CD14-positive monocyte (primary cell): ENCODE measurements around the gene KCNN3. TPM values are rescaled to one million over a fixed set of nuclear protein-coding genes. Genes with fewer than 3 reads are reported as not detected.

Experiments used
- DNase-seq, 3 donors: peaks; one replicate each; pipeline ENCODE4 v3.0.0-alpha.2; 2011 to 2022
- H2AFZ ChIP-seq: 2 replicates; pipeline ENCODE4 v1.6.0; 2012; ENCODE audit warnings: mild to moderate bottlenecking, low read depth, low read length, inconsistent platforms; ENCODE audit not compliant: insufficient read depth, poor library complexity, severe bottlenecking
- H3K27ac ChIP-seq, 2 donors: 1 replicate in 1 of 2; 2 replicates in 1 of 2; pipeline ENCODE4 v1.5.1; 2012 to 2013; ENCODE audit warnings: low read length in 2 of 2, control low read depth in 1 of 2, inconsistent platforms in 1 of 2, low read depth in 1 of 2, mild to moderate bottlenecking in 1 of 2
- H3K27me3 ChIP-seq, 2 donors: one replicate each; pipeline versions ENCODE4 v1.6.0 to v1.6.1; 2011 to 2013; ENCODE audit warnings: low read length in 2 of 2; ENCODE audit not compliant: control insufficient read depth in 2 of 2, insufficient read depth in 2 of 2
- H3K36me3 ChIP-seq, 2 donors: replicated peaks in 1 of 2; 1 replicate in 1 of 2; 2 replicates in 1 of 2; pipeline versions ENCODE4 v1.5.1 to v1.6.1; 2012 to 2013; ENCODE audit warnings: low read length in 2 of 2, control low read depth in 1 of 2, inconsistent platforms in 1 of 2, mild to moderate bottlenecking in 1 of 2; ENCODE audit not compliant: insufficient read depth in 2 of 2, control insufficient read depth in 1 of 2
- H3K4me1 ChIP-seq, 2 donors: 1 replicate in 1 of 2; 2 replicates in 1 of 2; pipeline versions ENCODE4 v1.5.1 to v1.6.1; 2012 to 2013; ENCODE audit warnings: low read length in 2 of 2, control low read depth in 1 of 2, inconsistent platforms in 1 of 2, mild to moderate bottlenecking in 1 of 2, moderate library complexity in 1 of 2; ENCODE audit not compliant: insufficient read depth in 2 of 2, control insufficient read depth in 1 of 2
- H3K4me2 ChIP-seq: replicated peaks from 2 replicates; pipeline ENCODE3; 2012; ENCODE audit warnings: low read length, moderate library complexity, mild to moderate bottlenecking; ENCODE audit not compliant: poor library complexity, severe bottlenecking; ENCODE audit errors: extremely low read depth
- H3K4me3 ChIP-seq, 3 experiments: fragments of 200-600 bp in 1 of 3; sonication (generic) in 1 of 3; replicated peaks in 1 of 3; 1 replicate in 2 of 3; 2 replicates in 1 of 3; pipeline ENCODE4 v1.5.1; 2011 to 2013; ENCODE audit warnings: low read length in 3 of 3, mild to moderate bottlenecking in 3 of 3, control low read depth in 2 of 3, low read depth in 2 of 3, inconsistent platforms in 1 of 3, moderate library complexity in 1 of 3
- H3K79me2 ChIP-seq: 2 replicates; pipeline ENCODE4 v1.6.0; 2012; ENCODE audit warnings: mild to moderate bottlenecking, control low read depth, inconsistent platforms, low read length, moderate library complexity; ENCODE audit not compliant: insufficient read depth
- H3K9ac ChIP-seq: 2 replicates; pipeline ENCODE4 v1.6.0; 2017; ENCODE audit warnings: low read length, mild to moderate bottlenecking; ENCODE audit not compliant: insufficient read depth, poor library complexity, severe bottlenecking
- H3K9me3 ChIP-seq, 2 donors: replicated peaks in 1 of 2; 1 replicate in 1 of 2; 2 replicates in 1 of 2; pipeline versions ENCODE4 v1.5.1 to v1.6.1; 2012 to 2013; ENCODE audit warnings: low read length in 2 of 2, control low read depth in 1 of 2; ENCODE audit not compliant: control insufficient read depth in 1 of 2, insufficient read depth in 1 of 2
- H4K20me1 ChIP-seq: 2 replicates; pipeline ENCODE4 v1.6.0; 2012; ENCODE audit warnings: mild to moderate bottlenecking, low read length, control low read depth, moderate library complexity; ENCODE audit not compliant: insufficient read depth
- H3K27ac Mint-ChIP-seq, 7 donors: one replicate each; pipeline ENCODE4 v1.8.0; 2020; ENCODE audit warnings: mild to moderate bottlenecking in 7 of 7, mixed read lengths in 7 of 7, moderate library complexity in 6 of 7, inconsistent platforms in 2 of 7
- H3K27me3 Mint-ChIP-seq, 3 donors: one replicate each; pipeline ENCODE4 v1.8.0; 2021 to 2022; ENCODE audit warnings: low read depth in 3 of 3, mild to moderate bottlenecking in 3 of 3, mixed read lengths in 3 of 3, moderate library complexity in 3 of 3, inconsistent platforms in 1 of 3
- H3K36me3 Mint-ChIP-seq, 2 donors: one replicate each; pipeline ENCODE4 v1.8.0; 2020; ENCODE audit warnings: mixed read lengths in 2 of 2, inconsistent platforms in 1 of 2, mild to moderate bottlenecking in 1 of 2
- H3K4me1 Mint-ChIP-seq: one replicate; pipeline ENCODE4 v1.8.0; 2020; ENCODE audit warnings: mild to moderate bottlenecking, mixed read lengths
- H3K4me3 Mint-ChIP-seq, 2 donors: one replicate each; pipeline ENCODE4 v1.8.0; 2020; ENCODE audit warnings: mild to moderate bottlenecking in 2 of 2, mixed read lengths in 2 of 2, moderate library complexity in 1 of 2
- H3K9me3 Mint-ChIP-seq, 7 donors: one replicate each; pipeline ENCODE4 v1.8.0; 2020 to 2022; ENCODE audit warnings: mixed read lengths in 7 of 7, mild to moderate bottlenecking in 6 of 7, moderate library complexity in 6 of 7, inconsistent platforms in 2 of 7
- CTCF ChIP-seq: fragments of 200-600 bp; IDR thresholded peaks from one replicate; pipeline ENCODE4 v1.8.0; 2022; ENCODE audit warnings: antibody characterized with exemption, mild to moderate bottlenecking
- WGBS: methylation state at CpG from one replicate; pipeline ENCODE4 v1.1.5; 2013; ENCODE audit warnings: missing lambda C conversion rate; ENCODE audit not compliant: insufficient coverage; 5-methylcytosine and 5-hydroxymethylcytosine counted together
- intact Hi-C, 2 donors: fragments of 100-400 bp; cut with micrococcal nuclease; formaldehyde crosslinking; loops; one replicate each; pipeline versions ENCODE4 v1.15.0 to v1.15.1; 2023
- polyA plus RNA-seq, 3 donors: library from polyadenylated mRNA; depleted of rRNA in 1 of 3; unstranded in 2 of 3; stranded (reverse) in 1 of 3; fragments of 300-500 nt in 2 of 3; fragments of >200 nt in 1 of 3; fragmentation: Illumina TruSeq in 2 of 3; gene quantifications; 1 replicate in 2 of 3; 2 replicates in 1 of 3; pipeline ENCODE4 v1.2.3, GENCODE V29; 2012 to 2021

KCNN3 gene
- polyA plus RNA-seq, 3 donors = not detected

GRCh38 chr1:154876842-154877369, 6.8 kb upstream of the KCNN3 start:
- Histone ChIP-seq H3K9ac (no peak overlapping the region), H3K27ac (no peak overlapping the region), H3K4me1 (no peaks in the 10 kb centered on the region), H3K36me3 (no peaks in the 10 kb centered on the region), H2AFZ (no peak overlapping the region), H3K9me3 (no peaks in the 10 kb centered on the region), H3K4me2 (no peak overlapping the region), H4K20me1 (no peaks in the 10 kb centered on the region), H3K79me2 (no peaks in the 10 kb centered on the region), H3K4me3 (no peak overlapping the region), H3K27me3 (no peaks in the 10 kb centered on the region)
- Mint-ChIP-seq H3K9me3 (no peaks in the 10 kb centered on the region), H3K27ac (no peak overlapping the region), H3K4me3 (no peak overlapping the region), H3K4me1 (no peaks in the 10 kb centered on the region), H3K36me3 (no peaks in the 10 kb centered on the region), H3K27me3 (peaks cover 3 to 11% (median 4%) of the 10 kb centered on the region in 3 donors)
- no CpG with 5 or more reads among the region's 3 CpGs for whole genome bisulfite sequencing
- intact Hi-C loops = loop anchor here (5.0 kb wide), 2 partner anchors 210 to 395 kb away; no protein-coding TSS in a partner anchor
- no peak for TF ChIP-seq CTCF
- no peak for DNase-seq

GRCh38 chr1:154874465-154874864, 4.4 kb upstream of the KCNN3 start:
- H3K27ac ChIP-seq = no peak overlapping the region
- H3K4me2 ChIP-seq = no peak overlapping the region
- H3K4me1 ChIP-seq = peaks cover 10 to 11% of the 10 kb centered on the region in 2 donors
- H3K4me3 Mint-ChIP-seq = no peak overlapping the region
- no peak for DNase-seq
- H3K9ac ChIP-seq = no peak overlapping the region
- no peak overlapping the region for H2AFZ ChIP-seq
- H3K27me3 ChIP-seq = peaks cover 0 to 7% of the 10 kb centered on the region in 2 donors
- WGBS = 100% methylated on average over 1 of the region's 5 CpGs
- H3K27ac Mint-ChIP-seq = no peak overlapping the region
- intact Hi-C loops = loop anchor here in 1 of 2 donors (5.0 kb wide), 1 partner anchor 317 kb away; the partner anchor contains the start of gene UBE2Q1
- no peak overlapping the region for H3K4me3 ChIP-seq
- no peaks in the 10 kb centered on the region for H3K36me3 ChIP-seq
- H3K9me3 ChIP-seq = no peaks in the 10 kb centered on the region
- no peaks in the 10 kb centered on the region for H4K20me1 ChIP-seq
- TF ChIP-seq CTCF = no peak
- H3K36me3 Mint-ChIP-seq = no peaks in the 10 kb centered on the region
- H3K9me3 Mint-ChIP-seq = peaks cover 0 to 3% (median 0%) of the 10 kb centered on the region in 7 donors
- peaks cover 13 to 18% (median 15%) of the 10 kb centered on the region in 3 donors for H3K27me3 Mint-ChIP-seq
- peaks cover 8% of the 10 kb centered on the region for H3K4me1 Mint-ChIP-seq
- H3K79me2 ChIP-seq = no peaks in the 10 kb centered on the region
